ENCODE results near the gene EML6.
"Not testable (repeated sequence)": the region's sequence is repeated elsewhere in the genome, so short reads cannot be mapped to it uniquely, and the experiment has no call there.

EML6 gene

DNA sequence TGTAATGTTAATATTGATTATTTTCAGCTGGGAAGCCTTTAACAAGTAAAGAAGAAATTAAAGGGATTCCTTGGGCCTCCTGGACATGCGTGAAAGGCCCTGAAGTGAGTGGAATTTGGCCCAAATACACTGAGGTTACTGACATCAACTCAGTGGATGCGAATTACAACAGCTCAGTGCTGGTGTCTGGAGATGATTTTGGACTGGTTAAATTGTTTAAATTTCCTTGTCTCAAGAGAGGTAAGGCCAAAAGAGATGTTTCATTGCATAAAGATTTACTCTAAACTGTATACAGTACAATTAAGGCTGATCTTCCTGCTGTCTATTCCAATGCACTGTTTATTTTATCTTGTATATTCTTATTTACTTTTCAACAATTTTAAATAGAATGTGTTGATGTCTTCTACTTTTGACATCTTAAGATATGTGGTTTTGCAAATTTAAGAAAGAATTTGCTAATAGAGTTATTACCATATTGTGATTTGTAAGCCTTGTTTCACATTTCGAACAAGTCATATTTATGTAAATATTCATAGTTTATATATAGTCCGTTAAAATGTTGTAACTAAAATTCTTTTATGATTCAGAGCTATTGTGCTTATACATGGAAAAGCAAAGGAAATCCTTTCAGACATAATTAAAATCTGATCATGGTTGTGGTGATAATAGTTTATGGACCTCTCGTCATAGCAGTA, 130.3 kb downstream of the EML6 start:
- no peak for DNase-seq

DNA sequence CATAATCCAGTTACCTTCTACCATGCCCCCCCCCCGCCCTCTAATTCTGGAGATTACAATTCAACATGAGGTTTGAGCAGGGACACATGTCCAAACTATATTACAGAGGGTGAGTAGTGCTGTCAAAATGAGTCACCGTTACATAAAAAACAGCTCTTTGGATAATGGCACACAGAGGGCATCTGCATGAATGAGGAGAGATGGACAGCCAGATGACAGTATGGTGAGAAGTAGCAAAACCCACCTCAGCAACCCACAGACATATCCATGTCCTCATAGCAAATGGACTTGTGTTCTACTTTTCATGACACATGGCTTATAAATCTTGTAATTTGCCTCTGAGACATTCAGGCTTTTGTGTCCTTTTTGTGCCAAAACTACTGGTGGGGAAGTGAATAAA, 132.0 kb downstream of the EML6 start:
- DNase-seq, result no peak

DNA sequence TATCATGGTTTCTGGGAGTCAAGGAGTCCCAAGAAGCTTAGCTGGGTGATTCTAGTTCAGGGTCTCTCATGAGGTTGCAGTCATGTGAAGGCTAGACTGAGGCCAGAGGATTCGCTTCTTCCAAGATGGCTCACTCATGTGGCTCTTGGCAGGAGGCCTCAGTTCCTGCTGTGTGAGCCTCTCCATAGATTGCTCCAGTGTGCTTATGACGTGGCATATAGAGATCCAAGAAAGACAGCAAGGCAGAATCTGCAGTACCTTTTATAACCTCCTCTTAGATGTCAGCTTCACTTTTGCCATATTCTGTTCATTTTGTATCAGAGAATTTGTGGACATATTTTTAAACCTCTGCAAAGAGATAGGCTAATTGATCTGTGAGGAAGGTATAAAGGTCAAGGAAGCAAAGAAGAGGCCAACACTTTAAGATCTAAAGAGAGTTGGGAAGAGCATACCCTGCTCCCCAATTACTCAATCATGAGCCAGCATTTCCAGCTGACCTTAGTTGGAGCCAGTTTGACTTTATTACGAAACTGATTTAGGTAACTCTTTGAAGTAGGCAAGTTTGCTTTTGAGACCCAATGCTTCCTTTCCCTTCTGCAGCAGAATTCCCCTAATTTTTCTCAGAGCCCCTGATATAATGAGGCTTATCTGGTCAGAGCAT, 134.7 kb downstream of the EML6 start:
- DNase-seq, result no peak

DNA sequence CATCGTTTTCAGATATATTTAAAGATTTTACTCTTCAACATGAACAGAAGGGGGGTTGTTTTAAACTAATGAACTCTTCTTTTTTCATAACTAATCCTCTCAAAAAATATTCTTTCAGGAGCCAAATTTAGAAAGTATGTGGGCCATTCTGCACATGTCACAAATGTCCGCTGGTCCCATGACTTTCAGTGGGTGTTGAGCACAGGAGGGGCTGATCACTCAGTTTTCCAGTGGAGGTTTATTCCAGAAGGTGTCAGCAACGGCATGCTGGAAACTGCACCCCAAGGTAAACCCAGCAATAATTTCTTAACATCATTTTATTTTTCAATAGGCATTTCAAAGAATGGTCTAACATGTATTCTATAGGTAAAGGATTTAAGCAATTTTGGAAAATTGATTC, 136.0 kb downstream of the EML6 start:
- no peak for DNase-seq

DNA sequence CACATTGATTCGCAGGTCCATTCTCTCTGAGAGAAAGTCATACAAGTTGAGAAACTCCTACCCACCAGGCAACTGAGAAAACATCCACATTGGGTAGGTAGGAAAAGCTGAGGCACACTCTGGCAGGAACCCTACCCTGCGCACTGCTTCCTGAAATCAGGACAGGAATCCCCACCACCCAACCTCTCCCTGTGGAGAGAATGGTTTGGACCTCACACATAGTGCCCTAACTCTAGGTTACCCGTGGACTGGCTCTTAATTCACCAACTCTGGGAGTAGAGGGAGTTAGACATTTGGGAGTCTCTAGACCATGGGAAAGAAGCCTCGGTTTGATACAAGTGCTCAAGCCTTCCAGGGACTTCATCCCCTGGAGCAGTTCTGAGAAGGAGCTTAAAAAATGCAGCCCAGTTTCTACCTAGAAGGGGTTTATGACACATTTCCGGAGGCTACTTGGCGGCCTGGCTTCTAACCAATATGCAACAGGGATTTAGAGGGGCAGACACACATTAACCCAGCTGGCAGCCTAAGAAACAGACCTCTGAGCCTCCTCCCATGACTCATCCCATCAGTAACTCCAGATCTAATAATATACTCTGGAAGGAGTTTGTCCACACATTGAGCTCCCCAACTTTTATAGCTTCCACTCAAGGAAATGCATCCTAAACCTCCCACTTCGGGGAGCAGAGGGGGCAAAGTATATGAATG, 136.7 kb downstream of the EML6 start:
- no peak for DNase-seq

DNA sequence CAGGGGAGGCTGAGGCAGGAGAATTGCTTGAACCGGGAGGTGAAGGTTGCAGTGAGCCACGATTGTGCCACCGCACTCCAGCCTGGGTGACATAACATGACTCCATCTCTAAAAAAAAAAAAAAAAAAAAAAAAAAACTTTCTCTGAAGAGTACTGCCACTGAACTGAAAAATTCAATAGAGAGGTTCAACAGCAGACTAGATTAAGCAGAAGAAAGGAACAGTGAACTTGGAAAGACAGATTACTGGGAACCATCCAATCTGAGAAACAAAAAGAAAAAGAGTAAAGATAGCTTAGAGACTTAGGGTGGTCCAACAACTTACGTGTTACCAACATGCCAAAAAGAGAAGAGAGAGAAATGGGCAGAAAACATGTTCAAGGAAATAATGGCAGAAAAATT, 138.8 kb downstream of the EML6 start:
- no peak for DNase-seq

DNA sequence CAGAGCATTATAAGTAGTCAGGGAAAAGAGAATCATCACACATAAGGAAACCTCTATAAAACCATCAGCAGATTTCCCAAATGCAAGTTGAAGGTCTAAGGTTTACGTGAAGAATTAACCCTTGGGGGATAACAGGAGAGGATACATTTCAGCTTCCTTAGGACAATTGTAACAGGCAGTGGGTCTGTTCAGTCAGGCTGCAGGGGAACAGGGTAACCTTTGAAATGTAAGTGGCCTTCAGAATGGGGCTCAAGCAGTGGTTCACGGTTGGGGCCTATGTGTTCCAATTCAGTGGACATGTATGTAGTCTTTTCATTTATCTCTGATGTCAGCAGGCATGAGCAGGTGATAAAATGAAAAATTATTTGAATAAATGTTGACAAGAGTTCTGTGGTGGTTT, 139.3 kb downstream of the EML6 start:
- no peak for DNase-seq

DNA sequence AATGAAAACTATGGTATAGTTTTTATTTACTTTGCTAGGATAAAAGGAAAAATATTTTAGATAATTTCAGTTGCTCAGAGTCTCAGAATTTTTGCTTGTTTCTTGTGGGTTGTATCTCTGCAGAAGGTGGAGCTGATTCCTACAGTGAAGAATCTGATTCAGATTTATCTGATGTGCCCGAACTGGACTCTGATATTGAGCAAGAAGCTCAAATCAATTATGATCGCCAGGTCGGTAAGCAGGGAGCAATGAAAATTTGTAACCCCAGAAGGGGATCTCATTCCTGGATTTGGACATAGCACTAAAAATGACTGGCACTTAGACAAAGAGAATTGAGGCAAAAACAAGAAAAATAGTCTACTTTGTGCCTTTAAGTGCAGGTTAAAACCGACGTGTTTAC, 140.2 kb downstream of the EML6 start:
- DNase-seq, result no peak

DNA sequence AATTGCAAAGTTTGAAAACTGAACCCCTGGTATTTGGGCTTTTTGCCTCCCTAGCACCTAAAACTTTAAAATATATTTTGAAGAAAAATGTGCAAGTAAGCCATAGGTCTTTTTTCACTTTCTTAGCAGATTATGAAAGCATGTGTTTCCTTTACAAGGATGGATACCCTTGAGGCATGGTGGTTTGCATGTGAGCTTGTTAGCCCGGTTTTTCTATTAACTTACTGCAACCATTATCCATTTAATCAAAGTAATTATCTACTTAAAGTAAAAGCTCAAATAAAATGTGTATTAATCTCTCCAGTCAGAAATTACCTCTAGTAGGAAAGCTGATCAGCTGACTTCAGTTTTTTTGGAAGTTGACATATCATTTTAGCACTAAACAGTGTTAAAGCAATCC, 140.6 kb downstream of the EML6 start:
- DNase-seq, result no peak

DNA sequence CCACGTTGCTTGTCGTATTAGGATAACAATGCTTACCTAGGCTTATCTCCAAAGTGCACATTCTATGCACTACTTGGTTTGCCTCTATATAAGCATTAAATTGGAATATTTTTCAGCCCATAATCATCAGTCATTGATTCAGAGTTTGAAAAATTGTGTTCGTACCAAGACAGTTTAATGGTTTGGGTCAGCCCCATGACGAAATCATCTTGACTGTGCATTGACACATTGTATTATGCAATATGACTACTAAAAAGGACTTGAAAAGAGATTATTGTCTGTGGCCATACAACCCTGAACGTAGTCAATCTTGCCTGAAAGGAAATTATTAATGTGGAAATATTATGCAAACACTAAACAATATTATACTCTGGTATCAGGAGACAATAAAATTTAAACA, 141.3 kb downstream of the EML6 start:
- no peak for DNase-seq

DNA sequence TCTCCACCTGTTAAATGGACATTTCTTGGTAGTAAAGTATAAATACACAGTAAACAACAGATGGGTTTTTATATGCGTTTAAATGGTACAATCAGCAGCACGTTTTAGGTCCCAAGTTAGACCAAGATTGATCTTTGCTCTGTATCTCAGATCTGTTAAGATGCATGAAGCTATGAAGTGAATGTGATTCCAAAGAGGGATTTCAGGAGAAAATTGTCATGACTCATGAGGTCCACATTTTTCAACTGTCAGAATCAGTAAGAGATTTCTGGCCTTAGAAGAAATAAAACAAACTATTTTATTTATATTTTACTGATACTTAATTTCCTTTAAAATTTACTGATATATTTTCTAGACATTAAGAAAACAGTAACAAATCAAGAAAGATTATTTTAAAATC, 142.7 kb downstream of the EML6 start:
- no peak for DNase-seq

DNA sequence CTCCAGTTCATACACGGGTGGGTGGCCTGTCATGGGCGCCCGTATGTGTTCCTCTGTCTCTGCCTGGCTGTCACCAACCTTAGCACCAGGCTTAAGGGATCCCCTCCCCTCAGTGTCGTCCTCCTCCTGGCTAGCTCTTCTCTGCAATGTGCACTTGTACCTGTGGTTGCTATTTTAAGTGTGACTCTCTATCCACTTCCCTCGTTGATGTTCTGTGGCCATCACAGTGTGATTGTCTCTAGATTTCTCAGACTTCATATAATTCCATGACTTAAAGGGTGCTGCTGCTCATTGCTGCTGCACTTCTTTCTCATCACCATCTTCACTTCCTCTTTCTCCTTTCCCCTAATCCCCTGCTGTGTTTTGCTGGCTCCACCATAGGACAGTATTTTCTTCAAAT, 143.4 kb downstream of the EML6 start:
- DNase-seq, result no peak

DNA sequence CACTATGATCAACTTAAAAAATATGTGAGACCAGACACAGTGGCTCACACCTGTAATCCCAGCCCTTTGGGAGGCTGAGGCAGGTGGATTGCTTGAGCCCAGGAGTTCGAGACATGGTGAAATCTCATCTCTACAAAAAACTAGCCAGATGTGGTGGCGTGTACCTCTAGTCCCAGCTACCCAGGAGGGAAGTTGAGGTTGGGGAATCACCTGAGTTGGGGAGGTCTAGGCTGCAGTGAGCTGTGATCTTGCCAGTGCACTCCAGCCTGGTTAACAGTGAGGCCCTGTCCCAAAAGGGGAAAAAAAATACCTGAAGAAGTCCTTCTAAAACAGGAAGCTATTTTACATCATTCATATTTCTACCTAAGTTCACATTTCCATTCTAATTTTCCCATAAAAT, 144.0 kb downstream of the EML6 start:
- no peak for DNase-seq

DNA sequence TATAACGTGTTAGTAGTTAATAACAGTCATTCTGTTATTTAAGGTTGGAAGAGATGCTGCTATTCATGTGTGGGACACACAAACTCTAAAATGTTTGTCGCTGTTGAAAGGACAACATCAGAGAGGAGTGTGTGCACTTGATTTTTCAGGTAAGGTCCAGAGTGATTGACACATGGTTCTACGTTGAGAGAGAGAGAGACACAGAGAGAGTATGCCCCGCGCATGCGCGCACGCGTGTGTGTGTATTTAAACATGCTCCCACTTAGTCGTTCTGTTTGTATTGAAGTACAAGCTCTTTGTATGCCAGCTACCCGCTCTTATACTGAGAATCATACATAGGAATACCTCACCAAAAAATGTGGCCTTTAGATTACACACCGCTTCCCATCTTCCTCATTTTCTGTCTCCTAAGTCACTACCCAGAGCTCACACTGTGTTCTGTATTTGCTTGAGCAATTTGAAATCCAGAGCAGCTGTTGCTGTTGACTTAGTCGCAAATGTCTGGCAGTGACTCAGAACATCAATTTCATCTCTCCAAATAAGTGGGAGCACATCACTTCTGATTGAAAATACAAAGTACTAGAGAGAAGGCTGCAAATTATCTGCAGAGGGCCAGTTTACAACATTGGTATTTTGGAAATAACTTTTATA, 148.1 kb downstream of the EML6 start:
- DNase-seq, result no peak

DNA sequence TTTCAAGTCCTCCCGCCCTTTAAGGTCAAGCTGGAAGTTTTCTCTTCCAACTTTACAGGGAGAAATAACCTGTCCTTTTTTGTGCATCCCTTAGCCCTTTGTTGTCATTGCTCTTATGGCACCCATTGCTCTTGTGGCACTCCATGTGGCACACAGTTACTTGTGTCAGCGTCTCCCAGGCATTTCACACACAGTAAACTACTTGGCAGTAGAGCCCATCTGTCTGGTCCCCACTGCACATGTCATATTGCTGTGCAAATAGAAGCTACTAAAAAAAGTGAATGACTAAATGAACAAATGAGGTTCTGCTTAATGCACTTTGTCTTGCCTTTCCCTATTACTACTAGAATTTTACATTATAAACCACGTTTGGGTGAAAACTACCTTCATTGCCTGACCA, 149.3 kb downstream of the EML6 start:
- no peak for DNase-seq

DNA sequence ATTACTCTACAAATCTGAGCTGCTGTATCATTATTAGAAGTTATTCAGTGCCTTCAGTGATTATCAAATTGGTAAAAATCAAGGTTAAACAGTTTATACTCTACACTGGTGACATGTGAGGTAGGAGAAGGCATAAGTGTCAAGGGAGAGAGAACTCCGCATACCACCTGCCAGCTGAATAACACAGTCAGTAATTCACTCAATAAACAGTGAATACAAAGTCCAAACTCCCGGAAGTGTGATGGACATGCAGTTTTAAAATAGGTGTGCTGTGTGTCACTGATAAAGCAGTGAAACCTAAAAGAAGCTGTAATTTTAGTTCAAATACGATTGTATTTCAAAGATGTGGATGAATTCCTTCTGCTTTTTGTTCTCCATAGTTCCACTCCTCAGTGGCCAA, 149.8 kb downstream of the EML6 start:
- not testable (repeated sequence) for DNase-seq

DNA sequence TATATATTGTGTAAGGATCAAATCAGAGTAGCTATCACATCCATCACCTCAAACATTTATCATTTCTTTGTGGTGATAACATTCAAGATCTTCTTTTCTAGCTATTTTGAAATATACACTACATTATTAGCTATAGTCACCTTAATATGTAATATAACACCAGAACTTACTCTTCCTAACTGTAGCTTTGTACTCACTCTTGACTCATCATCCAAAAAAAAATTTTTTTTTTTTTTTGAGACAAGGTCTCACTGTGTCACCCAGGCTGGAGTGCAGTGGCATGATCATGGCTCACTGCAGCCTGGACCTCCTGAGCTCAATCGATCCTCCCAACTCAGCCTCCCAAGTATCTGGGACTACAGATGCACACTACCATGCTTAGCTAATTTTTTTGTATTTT, 153.3 kb downstream of the EML6 start:
- DNase-seq, result no peak

DNA sequence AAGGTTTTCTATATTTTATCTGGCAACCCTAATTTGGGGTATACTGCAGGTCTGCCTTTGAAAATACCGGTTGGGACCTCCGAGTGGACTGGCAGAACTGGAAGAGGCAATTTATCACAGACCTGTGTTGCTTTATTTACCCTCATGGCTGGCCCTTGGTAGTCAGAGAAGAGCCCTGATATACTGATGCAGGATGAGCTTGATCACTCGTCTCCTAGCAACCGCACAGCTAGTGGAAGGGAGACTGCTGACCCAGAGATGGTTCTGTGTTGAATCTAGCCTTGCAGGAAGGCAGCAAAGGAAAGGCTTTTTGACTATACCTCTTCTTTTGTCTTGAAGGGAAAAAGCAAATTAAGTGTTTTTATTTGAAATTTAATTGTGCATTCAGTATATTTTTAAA, 154.7 kb downstream of the EML6 start:
- no peak for DNase-seq

DNA sequence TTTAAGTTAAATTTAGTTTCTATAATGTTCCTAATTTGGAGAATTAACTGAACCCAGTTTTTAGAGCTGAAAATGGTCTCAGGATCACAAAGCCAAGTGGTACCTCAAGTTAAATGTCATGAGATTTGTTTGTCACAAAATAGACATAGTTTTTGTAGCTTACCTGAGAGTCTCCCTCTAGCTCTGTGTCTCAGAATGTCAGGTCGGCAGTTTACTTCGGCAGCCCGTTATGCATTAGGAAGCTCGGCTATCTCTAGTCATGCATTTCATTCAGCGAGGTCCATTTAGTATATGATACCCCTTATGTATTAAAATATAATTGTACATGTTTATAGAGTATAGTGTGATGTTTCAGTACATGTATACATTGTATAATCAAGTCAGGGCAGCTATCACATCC, 155.6 kb downstream of the EML6 start:
- DNase-seq, result no peak

DNA sequence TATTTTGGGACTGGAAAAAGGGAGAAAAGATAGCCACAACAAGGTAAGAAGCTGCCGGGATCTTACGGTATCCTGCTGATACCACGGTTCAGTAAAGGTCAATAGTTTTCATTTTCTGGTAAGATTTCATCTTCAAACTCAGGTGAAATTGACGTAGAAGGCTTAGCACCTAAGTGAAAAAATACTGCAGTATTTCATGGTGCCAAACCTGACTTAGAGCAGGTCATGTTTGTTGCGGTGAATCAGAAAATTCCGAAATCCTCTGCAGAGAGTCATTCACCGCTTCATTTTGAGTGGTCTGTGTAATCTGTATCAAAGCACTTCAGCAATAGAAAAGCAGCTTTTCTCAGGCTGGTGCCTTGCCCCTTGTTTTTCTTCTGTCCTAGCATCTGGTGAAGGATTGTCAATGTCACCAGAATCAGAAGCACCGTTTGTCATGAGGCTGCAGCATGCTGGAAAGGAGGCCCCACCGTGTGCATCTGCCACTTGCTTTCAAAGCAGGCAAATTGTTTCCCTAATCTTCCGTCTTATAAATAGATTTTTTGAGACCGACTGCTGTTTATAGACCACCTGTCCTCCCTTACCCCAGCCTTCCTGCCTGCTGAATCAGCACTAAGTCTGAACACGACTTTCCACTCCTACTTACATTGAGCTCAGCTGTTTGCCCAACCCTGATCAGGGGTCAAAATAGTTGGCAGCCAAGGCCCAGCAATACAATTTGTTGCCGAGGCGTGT, 156.3 kb downstream of the EML6 start:
- no peak for DNase-seq

DNA sequence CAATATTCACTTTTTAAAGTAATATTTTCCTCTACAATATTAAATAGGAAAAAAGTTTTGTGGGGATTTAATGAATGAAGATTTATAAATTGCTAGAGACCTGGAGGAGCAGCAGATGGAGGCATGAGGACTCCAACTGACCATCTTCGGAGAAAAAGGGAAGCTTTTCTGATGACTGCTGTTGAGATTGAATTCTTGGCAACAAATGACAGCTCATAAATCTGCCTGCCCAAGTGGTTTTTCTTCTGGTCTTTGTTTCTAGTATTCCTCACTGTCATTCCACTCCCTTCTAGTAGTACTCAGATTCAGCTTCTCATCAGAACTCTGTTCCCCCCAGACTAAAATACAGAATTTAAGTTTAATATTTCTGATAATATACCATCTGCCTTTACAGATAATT, 157.0 kb downstream of the EML6 start:
- no peak for DNase-seq

DNA sequence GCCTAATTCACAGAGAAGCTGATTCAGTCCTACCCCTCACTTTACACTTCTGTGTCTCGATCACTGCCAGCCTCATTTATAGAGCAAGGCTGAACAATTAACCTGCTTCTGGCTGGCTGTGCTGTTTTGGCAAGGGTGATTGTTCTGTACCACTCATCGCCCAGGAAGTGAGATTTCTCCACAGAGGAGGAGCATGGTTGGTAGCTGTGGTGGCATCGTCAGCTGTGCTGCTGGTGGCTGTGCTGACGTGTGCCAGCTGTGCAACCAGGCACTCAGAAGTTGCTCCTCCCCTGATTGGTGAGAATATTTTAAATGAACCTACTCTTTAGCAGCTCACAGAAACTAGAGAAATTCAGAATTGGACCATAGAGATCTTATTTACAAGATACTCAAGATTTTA, 158.3 kb downstream of the EML6 start:
- no peak for DNase-seq

DNA sequence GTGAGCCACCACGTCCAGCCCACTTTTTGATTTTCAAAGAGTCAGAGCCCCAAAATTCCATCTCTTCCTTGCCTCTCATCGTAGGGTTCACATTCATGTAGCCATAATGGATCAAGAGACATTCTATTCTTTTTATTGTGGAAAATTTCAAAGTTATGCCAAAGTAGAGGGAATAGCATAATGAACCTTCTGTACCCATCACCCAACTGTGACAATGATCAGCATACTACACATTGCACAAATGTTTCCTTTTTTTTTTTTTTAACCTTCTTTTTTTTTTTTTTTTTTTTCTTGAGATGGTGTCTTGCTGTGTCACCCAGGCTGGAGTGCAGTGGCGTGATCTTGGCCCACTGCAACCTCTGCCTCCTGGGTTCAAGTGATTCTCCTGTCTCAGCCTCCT, 162.4 kb downstream of the EML6 start:
- no peak for DNase-seq

Data from activated gamma-delta T cell (primary cell).